ENCODE measurements around the gene DLG2.

GRCh38 chr11:85195934-85196333 lies 431.2 kb downstream of the DLG2 start:
- TF ChIP-seq CTCF (conservative IDR thresholded peaks at IDR 0.05 in 1 of 2, IDR thresholded peaks at IDR 0.05 in 1 of 2; ENCODE audit: extremely low read depth in 1 of 2, insufficient read depth in 1 of 2, low read depth in 1 of 2, low read length in 2 of 2) (no peak), EZH2 (IDR thresholded peaks at IDR 0.05; ENCODE audit: borderline replicate concordance, low read length) (no peak)
